Stimulated activated CD8-positive, alpha-beta memory T cell treated with anti-CD3 and anti-CD28 coated beads, Interleukin-7, amount 100 ng/mL, for 24 hours (primary cell): ENCODE measurements around the gene B4GALNT3.
"Not testable (repeated sequence)": the region's sequence is repeated elsewhere in the genome, so short reads cannot be mapped to it uniquely, and the experiment has no call there.

ENCODE experiments used
- DNase-seq: peaks from one replicate; pipeline ENCODE4 v3.0.0-alpha.2; 2020; ENCODE audit warnings: low read depth

Gene B4GALNT3

GRCh38 chr12:575948-576614, 116.3 kb downstream of the B4GALNT3 start:
- peak; percentile 63 for DNase-seq

- DNase-seq = no peak
Measured at GRCh38 chr12:576615-577110, 116.9 kb downstream of the B4GALNT3 start.

GRCh38 chr12:577994-578747, 118.4 kb downstream of the B4GALNT3 start:
- not testable (repeated sequence) for DNase-seq

- no peak for DNase-seq
Measured at GRCh38 chr12:578748-579419, 119.1 kb downstream of the B4GALNT3 start.

- DNase-seq = no peak
Measured at GRCh38 chr12:579420-580110, 119.8 kb downstream of the B4GALNT3 start.

- no peak for DNase-seq
Measured at GRCh38 chr12:580813-581212, 121.1 kb downstream of the B4GALNT3 start.

- DNase-seq = no peak
Measured at GRCh38 chr12:581321-581720, 121.6 kb downstream of the B4GALNT3 start.

- no peak for DNase-seq
Measured at GRCh38 chr12:581746-582145, 122.0 kb downstream of the B4GALNT3 start.

- DNase-seq = no peak
Measured at GRCh38 chr12:583251-583869, 123.6 kb downstream of the B4GALNT3 start.

GRCh38 chr12:585062-586061, 125.6 kb downstream of the B4GALNT3 start:
- DNase-seq = no peak

- DNase-seq = no peak
Measured at GRCh38 chr12:586318-587071, 126.8 kb downstream of the B4GALNT3 start.

- no peak for DNase-seq
Measured at GRCh38 chr12:587132-588023, 127.6 kb downstream of the B4GALNT3 start.

- no peak for DNase-seq
Measured at GRCh38 chr12:588024-588322, 128.2 kb downstream of the B4GALNT3 start.

GRCh38 chr12:588646-589045, 128.9 kb downstream of the B4GALNT3 start:
- no peak for DNase-seq

GRCh38 chr12:590206-590750, 130.5 kb downstream of the B4GALNT3 start:
- no peak for DNase-seq

- no peak for DNase-seq
Measured at GRCh38 chr12:591167-592023, 131.7 kb downstream of the B4GALNT3 start.

GRCh38 chr12:592024-592505, 132.3 kb downstream of the B4GALNT3 start:
- DNase-seq = no peak
